ENCODE data around the gene AMPD2.

AMPD2 gene

GRCh38 chr1:109634771-109635750, 15.4 kb downstream of the AMPD2 start:
- Histone ChIP-seq H3K36me3 (ENCODE audit: control insufficient read depth, insufficient read depth, low read length) (peaks cover 8% of the 10 kb centered on the region), H3K27me3 (ENCODE audit: control insufficient read depth, insufficient read depth, low read length) (no peaks in the 10 kb centered on the region), H3K4me1 (ENCODE audit: control insufficient read depth, insufficient read depth, low read length) (peaks cover 33% of the 10 kb centered on the region), H3K4me3 (ENCODE audit: low read length) (no peak overlapping the region), H3K9me3 (ENCODE audit: control insufficient read depth, low read length) (no peaks in the 10 kb centered on the region), H3K9ac (ENCODE audit: low read length) (no peak overlapping the region)

- no peaks in the 10 kb centered on the region for H3K27me3 ChIP-seq (ENCODE audit: control insufficient read depth, insufficient read depth, low read length)
- peaks cover 4% of the 10 kb centered on the region for H3K36me3 ChIP-seq (ENCODE audit: control insufficient read depth, insufficient read depth, low read length)
- H3K9me3 ChIP-seq (ENCODE audit: control insufficient read depth, low read length): no peaks in the 10 kb centered on the region
- H3K9ac ChIP-seq (ENCODE audit: low read length): no peak overlapping the region
- no peak overlapping the region for H3K4me3 ChIP-seq (ENCODE audit: low read length)
- peaks cover 37% of the 10 kb centered on the region for H3K4me1 ChIP-seq (ENCODE audit: control insufficient read depth, insufficient read depth, low read length)
Measured at GRCh38 chr1:109635862-109636200, 16.2 kb downstream of the AMPD2 start.

GRCh38 chr1:109636201-109636952, 16.7 kb downstream of the AMPD2 start:
- Histone ChIP-seq H3K4me1 (ENCODE audit: control insufficient read depth, insufficient read depth, low read length) (peaks cover 37% of the 10 kb centered on the region), H3K4me3 (ENCODE audit: low read length) (no peak overlapping the region)

DNA sequence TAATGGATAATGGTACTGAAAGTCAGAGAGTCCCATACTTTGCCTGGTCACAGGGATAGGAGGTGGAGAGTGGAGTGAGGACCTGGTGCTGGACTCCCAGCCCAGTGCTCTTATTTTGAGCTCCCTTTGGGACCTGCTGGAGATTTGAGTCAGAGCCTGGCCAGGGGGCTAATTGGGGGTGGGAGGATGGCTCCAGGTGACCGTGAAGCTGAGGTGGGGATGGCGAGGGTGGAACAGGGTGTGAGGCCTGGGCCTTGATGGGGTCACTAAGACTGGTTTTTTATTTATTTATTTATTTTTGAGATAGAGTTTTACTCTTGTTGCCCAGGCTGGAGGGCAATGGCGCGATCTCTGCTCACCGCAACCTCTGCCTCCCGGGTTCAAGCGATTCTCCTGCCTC, 17.8 kb downstream of the AMPD2 start:
- no peaks in the 10 kb centered on the region for H3K9me3 ChIP-seq (ENCODE audit: control insufficient read depth, low read length)

More at GRCh38 chr1:109636201-109636952, 16.7 kb downstream of the AMPD2 start:
- H3K9me3 ChIP-seq (ENCODE audit: control insufficient read depth, low read length): no peaks in the 10 kb centered on the region
- H3K27me3 ChIP-seq (ENCODE audit: control insufficient read depth, insufficient read depth, low read length): no peaks in the 10 kb centered on the region
- no peaks in the 10 kb centered on the region for H3K36me3 ChIP-seq (ENCODE audit: control insufficient read depth, insufficient read depth, low read length)
- no peak overlapping the region for H3K9ac ChIP-seq (ENCODE audit: low read length)

GRCh38 chr1:109639063-109639840, 19.6 kb downstream of the AMPD2 start:
- Histone ChIP-seq H3K9me3 (ENCODE audit: control insufficient read depth, low read length) (no peaks in the 10 kb centered on the region), H3K27me3 (ENCODE audit: control insufficient read depth, insufficient read depth, low read length) (no peaks in the 10 kb centered on the region), H3K4me1 (ENCODE audit: control insufficient read depth, insufficient read depth, low read length) (peaks cover 41% of the 10 kb centered on the region), H3K9ac (ENCODE audit: low read length) (no peak overlapping the region), H3K4me3 (ENCODE audit: low read length) (no peak overlapping the region), H3K36me3 (ENCODE audit: control insufficient read depth, insufficient read depth, low read length) (no peaks in the 10 kb centered on the region)

More for the DNA sequence above, 17.8 kb downstream of the AMPD2 start:
- peaks cover 32% of the 10 kb centered on the region for H3K4me1 ChIP-seq (ENCODE audit: control insufficient read depth, insufficient read depth, low read length)
- H3K27me3 ChIP-seq (ENCODE audit: control insufficient read depth, insufficient read depth, low read length): no peaks in the 10 kb centered on the region
- H3K4me3 ChIP-seq (ENCODE audit: low read length): no peak overlapping the region
- no peak overlapping the region for H3K9ac ChIP-seq (ENCODE audit: low read length)
- no peaks in the 10 kb centered on the region for H3K36me3 ChIP-seq (ENCODE audit: control insufficient read depth, insufficient read depth, low read length)

DNA sequence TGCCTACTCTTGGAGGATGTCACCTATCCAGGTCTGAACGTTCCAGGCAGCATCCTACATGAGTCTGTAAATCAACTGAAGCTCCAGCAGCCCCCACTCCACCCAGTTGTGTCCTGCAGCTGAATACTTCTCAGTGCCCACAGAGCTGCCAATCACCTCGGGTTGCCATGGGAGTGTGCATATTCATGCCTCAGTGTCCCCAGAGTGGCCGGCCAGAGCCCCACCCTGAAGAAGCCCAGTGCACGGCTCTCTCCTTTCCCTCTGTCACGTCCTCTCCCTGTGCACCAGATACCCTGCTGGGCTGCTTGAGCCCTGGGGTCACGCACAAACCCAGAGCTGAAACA, 20.2 kb downstream of the AMPD2 start:
- H3K9ac ChIP-seq (ENCODE audit: low read length): no peak overlapping the region
- peaks cover 46% of the 10 kb centered on the region for H3K4me1 ChIP-seq (ENCODE audit: control insufficient read depth, insufficient read depth, low read length)
- H3K27me3 ChIP-seq (ENCODE audit: control insufficient read depth, insufficient read depth, low read length): no peaks in the 10 kb centered on the region

DNA sequence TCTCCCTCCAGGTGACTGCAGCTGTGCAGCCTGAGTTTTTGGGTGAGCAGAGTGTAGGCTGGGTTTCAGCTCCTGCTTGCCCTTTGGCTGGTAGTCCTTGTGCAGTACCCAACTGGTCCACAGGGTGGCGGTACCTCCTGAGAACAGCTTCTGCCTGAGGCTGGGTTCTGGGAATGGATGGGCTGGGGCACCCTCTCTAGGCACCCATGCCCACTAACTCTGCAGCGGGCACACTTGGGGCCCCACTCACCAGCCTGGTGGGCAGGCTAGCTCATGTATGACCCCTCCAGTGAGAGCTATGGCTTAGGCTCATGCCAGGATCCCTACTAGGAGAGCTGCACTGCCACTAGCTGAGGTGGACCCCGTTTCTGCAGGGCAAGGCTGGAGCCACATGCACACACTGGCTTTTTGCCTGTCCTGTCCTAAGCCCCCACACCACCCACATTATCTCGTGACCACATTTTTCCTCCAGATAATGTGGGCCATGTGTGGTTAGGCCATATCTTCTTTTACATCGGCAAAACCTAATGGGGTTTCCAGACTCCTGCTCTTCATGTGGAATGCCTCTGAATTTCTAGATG, 20.7 kb downstream of the AMPD2 start:
- no peak overlapping the region for H3K4me3 ChIP-seq (ENCODE audit: low read length)
- no peaks in the 10 kb centered on the region for H3K9me3 ChIP-seq (ENCODE audit: control insufficient read depth, low read length)
- H3K27me3 ChIP-seq (ENCODE audit: control insufficient read depth, insufficient read depth, low read length): no peaks in the 10 kb centered on the region
- peaks cover 46% of the 10 kb centered on the region for H3K4me1 ChIP-seq (ENCODE audit: control insufficient read depth, insufficient read depth, low read length)
- H3K9ac ChIP-seq (ENCODE audit: low read length): no peak overlapping the region
- H3K36me3 ChIP-seq (ENCODE audit: control insufficient read depth, insufficient read depth, low read length): no peaks in the 10 kb centered on the region

More for the DNA sequence above, 20.2 kb downstream of the AMPD2 start:
- Histone ChIP-seq H3K36me3 (ENCODE audit: control insufficient read depth, insufficient read depth, low read length) (no peaks in the 10 kb centered on the region), H3K9me3 (ENCODE audit: control insufficient read depth, low read length) (no peaks in the 10 kb centered on the region), H3K4me3 (ENCODE audit: low read length) (no peak overlapping the region)

- no peaks in the 10 kb centered on the region for H3K9me3 ChIP-seq (ENCODE audit: control insufficient read depth, low read length)
- H3K4me3 ChIP-seq (ENCODE audit: low read length): no peak overlapping the region
- peaks cover 39% of the 10 kb centered on the region for H3K4me1 ChIP-seq (ENCODE audit: control insufficient read depth, insufficient read depth, low read length)
- no peak overlapping the region for H3K9ac ChIP-seq (ENCODE audit: low read length)
- H3K27me3 ChIP-seq (ENCODE audit: control insufficient read depth, insufficient read depth, low read length): no peaks in the 10 kb centered on the region
- H3K36me3 ChIP-seq (ENCODE audit: control insufficient read depth, insufficient read depth, low read length): no peaks in the 10 kb centered on the region
Measured at GRCh38 chr1:109641078-109641740, 21.6 kb downstream of the AMPD2 start.

DNA sequence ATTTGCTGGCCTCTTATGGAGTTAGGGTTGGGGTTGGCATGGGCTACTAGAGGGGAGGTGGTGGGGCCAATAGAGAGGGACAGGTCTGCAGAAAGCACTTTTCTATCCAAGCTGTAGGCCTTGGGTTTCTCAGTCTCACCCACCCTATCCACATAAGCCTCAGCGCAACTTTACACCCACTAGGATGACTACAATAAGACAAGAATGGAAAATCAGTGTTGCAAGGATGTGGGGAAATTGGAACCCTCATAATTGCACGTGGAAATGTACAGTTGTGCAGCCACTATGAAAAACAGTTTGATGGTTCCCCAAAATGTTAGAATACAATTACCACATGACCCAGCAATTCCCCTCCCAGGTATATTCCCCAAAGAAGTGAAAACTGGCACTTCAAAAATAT, 22.2 kb downstream of the AMPD2 start:
- peaks cover 33% of the 10 kb centered on the region for H3K4me1 ChIP-seq (ENCODE audit: control insufficient read depth, insufficient read depth, low read length)
- no peaks in the 10 kb centered on the region for H3K36me3 ChIP-seq (ENCODE audit: control insufficient read depth, insufficient read depth, low read length)
- H3K27me3 ChIP-seq (ENCODE audit: control insufficient read depth, insufficient read depth, low read length): no peaks in the 10 kb centered on the region
- no peaks in the 10 kb centered on the region for H3K9me3 ChIP-seq (ENCODE audit: control insufficient read depth, low read length)
- no peak overlapping the region for H3K9ac ChIP-seq (ENCODE audit: low read length)
- H3K4me3 ChIP-seq (ENCODE audit: low read length): no peak overlapping the region

- Histone ChIP-seq H3K27me3 (ENCODE audit: control insufficient read depth, insufficient read depth, low read length) (no peaks in the 10 kb centered on the region), H3K9ac (ENCODE audit: low read length) (no peak overlapping the region), H3K9me3 (ENCODE audit: control insufficient read depth, low read length) (no peaks in the 10 kb centered on the region), H3K36me3 (ENCODE audit: control insufficient read depth, insufficient read depth, low read length) (no peaks in the 10 kb centered on the region), H3K4me3 (ENCODE audit: low read length) (no peak overlapping the region), H3K4me1 (ENCODE audit: control insufficient read depth, insufficient read depth, low read length) (peaks cover 31% of the 10 kb centered on the region)
Measured at GRCh38 chr1:109642626-109643025, 23.0 kb downstream of the AMPD2 start.
